Tibial nerve (tissue), 4 donors: ENCODE data around the gene RNF157. TPM values are rescaled to one million over a fixed set of nuclear protein-coding genes. Genes with fewer than 3 reads are reported as not detected.
A peak's percentile ranks its signal among the peaks of the same experiment; 100 is the strongest.

Source experiments
- DNase-seq, 2 donors: peaks; one replicate each; pipeline ENCODE4 v3.0.0-alpha.2; 2019; ENCODE audit warnings: low spot score in 2 of 2
- H3K27ac ChIP-seq, 4 donors: fragments of 200-600 bp; sonication (generic) in 3 of 4; one replicate each; pipeline ENCODE4 v1.5.1; 2017 to 2019; ENCODE audit warnings: mild to moderate bottlenecking in 1 of 4
- H3K27me3 ChIP-seq, 2 donors: fragments of 200-600 bp; sonication (generic) in 1 of 2; one replicate each; pipeline versions ENCODE4 v1.5.1 to v1.6.0; 2017 to 2019
- H3K36me3 ChIP-seq, 3 donors: fragments of 200-600 bp; sonication (generic); one replicate each; pipeline ENCODE4 v1.5.1; 2018 to 2019
- H3K4me1 ChIP-seq, 4 donors: fragments of 200-600 bp; sonication (generic) in 3 of 4; one replicate each; pipeline ENCODE4 v1.5.1; 2017 to 2019
- H3K4me3 ChIP-seq, 4 donors: fragments of 200-600 bp; sonication (generic) in 3 of 4; one replicate each; pipeline ENCODE4 v1.5.1; 2017 to 2019; ENCODE audit warnings: mild to moderate bottlenecking in 1 of 4, moderate library complexity in 1 of 4
- H3K9me3 ChIP-seq, 4 donors: fragments of 200-600 bp; sonication (generic) in 3 of 4; one replicate each; pipeline ENCODE4 v1.5.1; 2017 to 2019
- EP300 ChIP-seq, 2 donors: sonication (generic); formaldehyde crosslinking; IDR thresholded peaks; one replicate each; pipeline ENCODE4 v1.6.1; 2017; ENCODE audit warnings: antibody characterized with exemption in 2 of 2, mild to moderate bottlenecking in 1 of 2
- POLR2A ChIP-seq, 2 donors: fragments of 450-650 bp; IDR thresholded peaks; one replicate each; pipeline ENCODE4 v1.6.1; 2017; ENCODE audit warnings: antibody characterized with exemption in 2 of 2, mild to moderate bottlenecking in 2 of 2, moderate library complexity in 2 of 2
- WGBS, 2 donors: methylation state at CpG; one replicate each; pipeline ENCODE4 v1.1.5; 2018; 5-methylcytosine and 5-hydroxymethylcytosine counted together
- total RNA-seq, 4 donors: library from RNA; depleted of rRNA; stranded (reverse); fragments of >200 nt; gene quantifications; one replicate each; pipeline ENCODE4 v1.1.0, GENCODE V29; 2016
- TF ChIP-seq, protein P1 (sequence below), 5 experiments: fragments of 200-600 bp in 3 of 5; fragments of 450-650 bp in 2 of 5; sonication (generic) in 3 of 5; IDR thresholded peaks; one replicate each; pipeline ENCODE4 v1.5.1; 2016 to 2019; ENCODE audit warnings: antibody characterized with exemption in 5 of 5, mild to moderate bottlenecking in 3 of 5, moderate library complexity in 2 of 5

The RNF157 gene
- total RNA-seq, 4 donors from 2014 or later: 11.1 to 18.9 (median 15.2) TPM

DNA sequence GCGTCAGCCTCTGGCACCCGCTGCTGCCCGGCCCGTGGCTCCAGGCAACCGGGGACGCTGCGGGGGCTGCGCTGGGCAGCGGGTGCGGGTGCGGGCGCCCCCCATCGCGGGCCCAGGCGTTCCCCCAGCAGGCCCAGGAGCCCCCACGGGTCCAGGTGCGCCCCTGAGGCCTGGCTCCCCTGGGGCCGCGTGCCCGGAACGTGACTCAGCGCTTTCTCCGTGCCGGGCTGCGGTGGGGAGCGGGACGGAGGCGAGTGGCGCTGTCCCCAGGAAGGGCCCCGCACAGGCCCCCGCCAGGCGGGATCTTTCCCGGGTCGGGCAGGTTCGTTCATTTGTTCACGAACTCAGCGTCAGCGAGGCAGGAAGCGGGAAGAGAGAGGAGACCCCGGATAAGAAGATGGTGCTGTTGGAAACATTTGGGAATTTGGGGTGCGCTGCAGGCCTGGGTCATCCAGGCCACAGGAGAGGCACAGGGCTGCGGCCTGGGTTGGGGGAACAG is 118.3 kb downstream of the RNF157 start:
- H3K4me3 ChIP-seq: peak overlapping the region in 3 of 4 donors; percentile 36 to 51 (median 46)
- DNase-seq: no peak
- H3K36me3 ChIP-seq: no peaks in the 10 kb centered on the region
- peak overlapping the region in 2 of 4 donors; percentile 68 to 73 for H3K27ac ChIP-seq
- H3K4me1 ChIP-seq: peaks cover 0 to 14% (median 10%) of the 10 kb centered on the region in 4 donors
- 33 to 41% methylated on average over 10 to 34 of the region's 42 CpGs for WGBS, 2 donors
- H3K9me3 ChIP-seq: no peaks in the 10 kb centered on the region
- TF ChIP-seq POLR2A (IDR thresholded peaks at IDR 0.05) (no peak), EP300 (IDR thresholded peaks at IDR 0.05) (no peak)
- TF ChIP-seq, protein P1, sequence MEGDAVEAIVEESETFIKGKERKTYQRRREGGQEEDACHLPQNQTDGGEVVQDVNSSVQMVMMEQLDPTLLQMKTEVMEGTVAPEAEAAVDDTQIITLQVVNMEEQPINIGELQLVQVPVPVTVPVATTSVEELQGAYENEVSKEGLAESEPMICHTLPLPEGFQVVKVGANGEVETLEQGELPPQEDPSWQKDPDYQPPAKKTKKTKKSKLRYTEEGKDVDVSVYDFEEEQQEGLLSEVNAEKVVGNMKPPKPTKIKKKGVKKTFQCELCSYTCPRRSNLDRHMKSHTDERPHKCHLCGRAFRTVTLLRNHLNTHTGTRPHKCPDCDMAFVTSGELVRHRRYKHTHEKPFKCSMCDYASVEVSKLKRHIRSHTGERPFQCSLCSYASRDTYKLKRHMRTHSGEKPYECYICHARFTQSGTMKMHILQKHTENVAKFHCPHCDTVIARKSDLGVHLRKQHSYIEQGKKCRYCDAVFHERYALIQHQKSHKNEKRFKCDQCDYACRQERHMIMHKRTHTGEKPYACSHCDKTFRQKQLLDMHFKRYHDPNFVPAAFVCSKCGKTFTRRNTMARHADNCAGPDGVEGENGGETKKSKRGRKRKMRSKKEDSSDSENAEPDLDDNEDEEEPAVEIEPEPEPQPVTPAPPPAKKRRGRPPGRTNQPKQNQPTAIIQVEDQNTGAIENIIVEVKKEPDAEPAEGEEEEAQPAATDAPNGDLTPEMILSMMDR (IDR thresholded peaks at IDR 0.05): no peak
- H3K27me3 ChIP-seq: no peaks in the 10 kb centered on the region

DNA sequence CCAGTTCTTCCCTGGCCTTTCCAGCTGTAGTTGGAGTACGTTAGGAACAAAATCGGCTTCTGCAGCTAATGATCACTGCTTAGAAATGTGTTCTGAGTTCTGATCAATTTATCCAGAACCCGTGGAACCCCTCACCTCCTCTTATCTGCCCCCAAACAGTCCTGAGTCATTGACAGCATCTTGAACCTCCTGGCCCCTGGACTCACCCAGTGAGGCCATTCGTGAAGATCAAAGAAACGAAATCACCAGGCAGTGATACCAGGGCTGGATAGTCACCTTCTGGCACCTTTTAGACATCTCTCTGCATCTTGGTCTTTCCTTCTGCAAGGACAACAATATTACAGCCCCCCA is 119.7 kb downstream of the RNF157 start:
- Histone ChIP-seq H3K9me3 (no peaks in the 10 kb centered on the region), H3K27ac (no peak overlapping the region), H3K36me3 (no peaks in the 10 kb centered on the region), H3K4me3 (no peak overlapping the region), H3K4me1 (peaks cover 0 to 14% (median 10%) of the 10 kb centered on the region in 4 donors), H3K27me3 (no peaks in the 10 kb centered on the region)
- 89 to 91% methylated on average over 5 of the region's 5 CpGs for WGBS, 2 donors
- TF ChIP-seq, protein P1 (IDR thresholded peaks at IDR 0.05): no peak
- no peak for TF ChIP-seq EP300 (IDR thresholded peaks at IDR 0.05)
- TF ChIP-seq POLR2A (IDR thresholded peaks at IDR 0.05): no peak
- DNase-seq: no peak

DNA sequence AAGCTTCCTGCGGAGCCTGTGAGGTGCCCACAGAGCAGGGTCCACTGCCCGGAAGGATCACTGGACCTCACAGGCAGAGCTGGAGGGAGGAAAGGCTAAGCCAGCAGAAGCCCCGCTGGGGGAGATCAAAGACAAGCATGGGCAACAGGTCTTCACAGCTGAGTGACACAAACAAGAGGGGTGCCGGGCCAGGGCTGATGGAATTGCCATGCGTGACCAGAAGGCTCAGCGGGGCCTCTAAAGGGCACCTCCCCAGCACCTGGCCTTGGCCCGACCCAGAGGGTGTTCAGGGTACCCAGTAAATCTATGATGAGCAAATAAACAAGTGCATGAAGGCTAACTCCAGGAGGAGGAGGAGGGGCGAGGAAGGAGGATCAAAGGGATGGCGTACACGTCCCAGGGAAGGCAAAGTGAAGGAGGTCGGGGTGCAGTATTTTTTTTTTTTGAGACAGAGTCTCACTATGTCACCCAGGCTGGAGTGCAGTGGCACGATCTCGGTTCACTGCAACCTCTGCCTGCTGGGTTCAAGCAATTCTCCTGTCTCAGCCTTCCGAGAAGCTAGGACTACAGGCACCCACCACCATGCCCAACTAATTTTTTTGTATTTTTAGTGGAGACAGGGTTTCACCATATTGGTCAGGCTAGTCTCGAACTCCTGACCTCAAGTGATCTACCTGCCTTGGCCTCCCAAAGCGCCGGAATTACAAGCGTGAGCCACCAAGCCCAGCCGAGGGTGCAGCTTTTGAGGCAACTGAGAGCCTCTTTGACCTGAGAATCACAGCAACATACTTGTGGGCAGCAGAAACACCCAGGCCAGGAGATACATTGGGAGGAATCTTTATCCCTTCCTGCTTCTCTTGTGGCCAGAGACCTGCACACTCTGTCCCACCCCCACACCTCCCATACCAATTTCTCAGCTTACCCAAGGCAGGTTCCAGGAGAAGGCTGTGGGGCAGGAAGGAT is 120.6 kb downstream of the RNF157 start:
- no peaks in the 10 kb centered on the region for H3K27me3 ChIP-seq
- WGBS, 2 donors: 76 to 80% methylated on average over 19 of the region's 19 CpGs
- no peaks in the 10 kb centered on the region for H3K36me3 ChIP-seq
- no peak for DNase-seq
- no peaks in the 10 kb centered on the region for H3K9me3 ChIP-seq
- TF ChIP-seq, protein P1 (IDR thresholded peaks at IDR 0.05): no peak
- TF ChIP-seq POLR2A (IDR thresholded peaks at IDR 0.05): no peak
- TF ChIP-seq EP300 (IDR thresholded peaks at IDR 0.05): no peak
- H3K27ac ChIP-seq: no peak overlapping the region
- peaks cover 0 to 14% (median 10%) of the 10 kb centered on the region in 4 donors for H3K4me1 ChIP-seq
- no peak overlapping the region for H3K4me3 ChIP-seq

DNA sequence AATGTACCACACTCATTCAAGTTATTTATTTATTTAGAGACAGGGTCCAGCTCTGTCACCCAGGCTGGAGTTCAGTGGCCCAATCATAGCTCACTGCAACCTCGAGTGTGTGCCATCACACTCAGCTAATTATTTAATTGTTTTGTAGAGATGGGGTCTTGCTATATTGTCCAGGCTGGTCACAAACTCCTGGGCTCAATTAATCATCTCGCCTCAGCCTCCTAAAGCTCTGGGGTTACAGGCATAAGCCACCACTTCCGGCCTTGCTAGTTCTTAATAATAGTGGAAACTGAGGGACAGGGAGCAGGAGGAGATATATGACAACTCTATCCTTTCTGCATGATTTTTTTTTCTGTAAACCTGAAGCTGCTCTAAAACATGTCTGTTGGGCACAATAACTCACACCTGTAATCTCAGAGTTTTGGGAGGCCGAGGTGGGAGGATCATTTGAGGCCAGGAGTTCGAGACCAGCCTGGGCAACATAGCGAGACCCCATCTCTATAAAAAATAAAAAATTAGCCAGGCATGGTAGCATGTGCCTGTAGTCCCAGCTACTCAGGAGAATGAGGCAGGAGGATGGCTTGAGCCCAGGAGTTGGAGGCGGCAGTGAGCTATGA is 125.0 kb downstream of the RNF157 start:
- WGBS, 2 donors: 89 to 91% methylated on average over 7 of the region's 7 CpGs
- Histone ChIP-seq H3K4me1 (no peaks in the 10 kb centered on the region), H3K9me3 (no peaks in the 10 kb centered on the region), H3K4me3 (no peak overlapping the region), H3K36me3 (no peaks in the 10 kb centered on the region), H3K27ac (no peak overlapping the region), H3K27me3 (no peaks in the 10 kb centered on the region)
- no peak for DNase-seq
- no peak for TF ChIP-seq POLR2A (IDR thresholded peaks at IDR 0.05)
- TF ChIP-seq, protein P1 (IDR thresholded peaks at IDR 0.05): no peak
- TF ChIP-seq EP300 (IDR thresholded peaks at IDR 0.05): no peak

GRCh38 chr17:76111956-76112355 is 128.3 kb downstream of the RNF157 start:
- DNase-seq: no peak
- H3K27ac ChIP-seq: no peak overlapping the region
- H3K27me3 ChIP-seq: no peaks in the 10 kb centered on the region
- H3K4me3 ChIP-seq: no peak overlapping the region
- H3K9me3 ChIP-seq: no peaks in the 10 kb centered on the region
- TF ChIP-seq EP300 (IDR thresholded peaks at IDR 0.05) (no peak), POLR2A (IDR thresholded peaks at IDR 0.05) (no peak)
- TF ChIP-seq, protein P1 (IDR thresholded peaks at IDR 0.05): no peak
- WGBS, 2 donors: 82 to 83% methylated on average over 2 of the region's 2 CpGs
- no peaks in the 10 kb centered on the region for H3K4me1 ChIP-seq
- no peaks in the 10 kb centered on the region for H3K36me3 ChIP-seq
